ENCODE data around the gene TRAK1.

TRAK1 gene

DNA sequence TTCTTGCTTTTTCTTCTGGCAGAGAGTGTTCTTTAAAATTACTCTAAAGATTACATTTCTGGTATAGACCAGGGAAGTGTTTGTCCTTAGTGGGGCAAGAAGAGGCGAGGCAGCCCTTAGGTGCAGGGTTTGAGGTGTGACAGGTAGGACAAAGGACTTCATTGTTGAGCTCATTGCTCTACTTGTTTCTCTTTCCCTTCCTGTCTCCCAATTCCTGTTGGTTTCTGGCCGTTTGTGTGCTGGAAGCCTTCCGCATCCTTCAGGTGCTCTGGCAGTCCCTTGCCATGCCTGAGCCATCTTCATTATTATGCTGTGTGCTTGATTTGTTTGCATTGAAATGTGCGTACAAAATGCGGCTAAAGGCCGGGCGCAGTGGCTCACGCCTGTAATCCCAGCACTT lies 89.7 kb downstream of the TRAK1 start:
- no peak for DNase-seq (ENCODE audit: low read depth)
- TF ChIP-seq, protein P1, sequence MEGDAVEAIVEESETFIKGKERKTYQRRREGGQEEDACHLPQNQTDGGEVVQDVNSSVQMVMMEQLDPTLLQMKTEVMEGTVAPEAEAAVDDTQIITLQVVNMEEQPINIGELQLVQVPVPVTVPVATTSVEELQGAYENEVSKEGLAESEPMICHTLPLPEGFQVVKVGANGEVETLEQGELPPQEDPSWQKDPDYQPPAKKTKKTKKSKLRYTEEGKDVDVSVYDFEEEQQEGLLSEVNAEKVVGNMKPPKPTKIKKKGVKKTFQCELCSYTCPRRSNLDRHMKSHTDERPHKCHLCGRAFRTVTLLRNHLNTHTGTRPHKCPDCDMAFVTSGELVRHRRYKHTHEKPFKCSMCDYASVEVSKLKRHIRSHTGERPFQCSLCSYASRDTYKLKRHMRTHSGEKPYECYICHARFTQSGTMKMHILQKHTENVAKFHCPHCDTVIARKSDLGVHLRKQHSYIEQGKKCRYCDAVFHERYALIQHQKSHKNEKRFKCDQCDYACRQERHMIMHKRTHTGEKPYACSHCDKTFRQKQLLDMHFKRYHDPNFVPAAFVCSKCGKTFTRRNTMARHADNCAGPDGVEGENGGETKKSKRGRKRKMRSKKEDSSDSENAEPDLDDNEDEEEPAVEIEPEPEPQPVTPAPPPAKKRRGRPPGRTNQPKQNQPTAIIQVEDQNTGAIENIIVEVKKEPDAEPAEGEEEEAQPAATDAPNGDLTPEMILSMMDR (conservative IDR thresholded peaks at IDR 0.05; ENCODE audit: low read depth, low read length): no peak
- no peak overlapping the region for H3K4me3 ChIP-seq (ENCODE audit: low read length)

DNA sequence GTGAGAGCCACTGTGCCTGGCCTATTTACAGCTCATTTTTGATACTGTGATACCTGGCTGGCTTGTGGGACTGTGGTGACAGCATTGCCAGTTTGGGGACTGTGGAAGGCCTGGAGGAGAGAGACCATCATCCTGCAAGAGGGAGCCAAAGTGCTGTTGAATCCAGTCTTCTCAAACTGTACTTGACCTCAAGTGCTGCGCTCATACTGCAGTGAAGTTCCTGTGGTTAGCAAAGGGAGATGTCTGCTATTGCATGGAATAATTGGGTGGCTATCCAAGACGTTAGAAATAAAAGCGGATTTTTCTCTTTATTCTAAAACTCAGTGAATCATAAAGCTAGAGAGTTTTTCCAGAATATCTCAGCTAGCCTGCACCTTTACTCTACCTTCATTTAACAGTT lies 91.4 kb downstream of the TRAK1 start:
- H3K4me3 ChIP-seq (ENCODE audit: low read length): no peak overlapping the region
- DNase-seq (ENCODE audit: low read depth): no peak
- TF ChIP-seq, protein P1 (conservative IDR thresholded peaks at IDR 0.05; ENCODE audit: low read depth, low read length): no peak

DNA sequence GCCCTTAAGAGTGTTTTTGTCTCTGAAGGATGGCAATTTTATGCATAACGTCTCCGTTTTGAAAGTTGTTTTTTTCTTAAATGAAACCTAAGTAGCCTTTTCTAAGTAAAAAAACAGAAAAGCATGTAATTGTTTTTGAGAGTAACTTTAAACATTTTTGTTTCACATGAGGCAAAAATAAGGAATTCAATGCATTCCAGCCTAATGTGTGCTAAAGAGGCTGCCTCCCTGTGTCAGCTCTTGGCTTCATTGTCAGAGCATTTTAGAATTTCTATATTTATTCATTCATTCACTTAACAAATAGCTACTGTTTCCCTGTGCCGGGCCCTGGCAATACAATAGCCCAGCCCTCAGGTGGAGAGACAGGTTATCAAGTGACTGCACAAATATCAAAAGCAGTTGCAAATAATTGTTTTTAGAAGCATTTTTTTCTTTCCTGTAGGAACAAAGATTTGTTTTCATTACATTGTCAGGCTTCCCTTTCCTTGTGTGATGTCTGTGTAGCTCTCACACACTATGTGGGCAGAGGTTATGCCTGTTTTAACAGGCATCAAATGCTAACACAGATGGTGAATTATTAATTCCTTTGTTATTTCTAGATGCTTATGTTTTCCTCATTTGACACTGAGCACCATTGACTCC lies 93.0 kb downstream of the TRAK1 start:
- TF ChIP-seq, protein P1 (conservative IDR thresholded peaks at IDR 0.05; ENCODE audit: low read depth, low read length): no peak
- no peak overlapping the region for H3K4me3 ChIP-seq (ENCODE audit: low read length)
- DNase-seq (ENCODE audit: low read depth): no peak

DNA sequence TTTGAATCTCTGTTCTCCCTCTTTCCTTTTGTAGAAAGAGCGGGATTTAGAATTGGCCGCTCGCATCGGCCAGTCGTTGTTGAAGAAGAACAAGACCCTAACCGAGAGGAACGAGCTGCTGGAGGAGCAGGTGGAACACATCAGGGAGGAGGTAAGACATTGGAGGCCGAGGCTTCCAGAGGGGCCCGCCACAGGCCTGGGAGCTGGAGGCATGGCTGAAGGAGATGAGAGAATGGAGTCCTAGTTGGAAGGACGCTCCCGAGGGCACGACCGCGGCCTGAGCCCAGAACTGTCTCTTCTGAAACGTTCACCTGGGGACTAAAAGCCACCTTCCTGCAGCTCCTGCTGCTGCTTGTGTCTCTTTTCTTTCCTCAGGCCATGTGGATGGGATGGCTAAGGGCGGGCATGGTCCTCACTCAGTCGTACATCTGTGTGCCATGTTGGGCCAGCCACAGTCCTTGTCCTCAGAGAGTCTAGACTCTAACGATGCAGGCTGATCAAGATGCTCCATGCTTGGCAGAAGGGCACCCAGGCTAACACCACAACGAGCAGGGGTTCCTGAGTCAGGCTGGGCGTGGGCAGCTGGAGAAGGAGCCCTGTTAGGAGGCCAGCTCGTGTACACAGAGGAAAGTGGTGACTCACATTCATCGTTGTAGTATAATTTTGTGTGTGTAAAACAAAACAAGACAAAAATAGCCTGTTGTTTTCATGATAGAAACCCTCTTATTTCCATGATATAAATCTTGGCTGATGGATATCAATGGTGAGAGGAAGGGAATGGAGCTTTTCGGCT lies 93.7 kb downstream of the TRAK1 start:
- H3K4me3 ChIP-seq (ENCODE audit: low read length): no peak overlapping the region
- TF ChIP-seq, protein P1 (conservative IDR thresholded peaks at IDR 0.05; ENCODE audit: low read depth, low read length): no peak
- DNase-seq (ENCODE audit: low read depth): peak; percentile 12

DNA sequence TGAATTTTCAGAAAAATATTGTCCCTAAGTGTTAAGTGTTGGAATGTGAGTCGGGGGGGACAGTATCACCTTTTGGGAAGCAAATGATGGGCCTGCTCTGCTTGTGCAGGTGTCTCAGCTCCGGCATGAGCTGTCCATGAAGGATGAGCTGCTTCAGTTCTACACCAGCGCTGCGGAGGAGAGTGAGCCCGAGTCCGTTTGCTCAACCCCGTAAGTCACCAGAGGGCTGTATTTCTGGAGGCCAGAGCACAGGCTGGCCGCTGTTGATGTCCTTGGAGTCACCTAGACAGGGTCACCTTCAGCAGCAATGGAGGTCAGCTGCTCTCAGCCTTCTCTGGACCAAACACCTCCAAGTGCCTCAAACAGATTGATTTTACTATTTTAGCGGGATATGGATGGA lies 96.8 kb downstream of the TRAK1 start:
- DNase-seq (ENCODE audit: low read depth): no peak
- no peak overlapping the region for H3K4me3 ChIP-seq (ENCODE audit: low read length)
- TF ChIP-seq, protein P1 (conservative IDR thresholded peaks at IDR 0.05; ENCODE audit: low read depth, low read length): no peak

DNA sequence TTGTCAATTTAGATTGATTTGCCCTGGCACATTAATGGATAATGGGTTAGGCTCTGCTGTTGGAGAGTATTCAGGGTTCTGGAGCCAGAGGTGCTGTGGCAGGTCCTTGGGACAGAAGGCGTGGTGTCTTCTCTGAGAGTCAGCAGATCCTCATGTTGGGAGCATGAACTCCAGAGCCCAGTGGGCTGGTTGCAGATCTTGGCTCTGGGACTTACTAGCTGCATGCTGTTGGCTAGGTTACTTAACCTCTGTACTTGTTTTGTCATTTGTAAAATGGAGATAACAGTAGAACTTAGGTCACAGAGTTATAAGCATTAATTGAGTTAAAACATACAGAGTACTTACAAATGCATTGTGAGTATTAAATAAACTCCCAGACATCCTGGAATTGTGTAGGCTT lies 97.2 kb downstream of the TRAK1 start:
- TF ChIP-seq, protein P1 (conservative IDR thresholded peaks at IDR 0.05; ENCODE audit: low read depth, low read length): no peak
- no peak for DNase-seq (ENCODE audit: low read depth)

DNA sequence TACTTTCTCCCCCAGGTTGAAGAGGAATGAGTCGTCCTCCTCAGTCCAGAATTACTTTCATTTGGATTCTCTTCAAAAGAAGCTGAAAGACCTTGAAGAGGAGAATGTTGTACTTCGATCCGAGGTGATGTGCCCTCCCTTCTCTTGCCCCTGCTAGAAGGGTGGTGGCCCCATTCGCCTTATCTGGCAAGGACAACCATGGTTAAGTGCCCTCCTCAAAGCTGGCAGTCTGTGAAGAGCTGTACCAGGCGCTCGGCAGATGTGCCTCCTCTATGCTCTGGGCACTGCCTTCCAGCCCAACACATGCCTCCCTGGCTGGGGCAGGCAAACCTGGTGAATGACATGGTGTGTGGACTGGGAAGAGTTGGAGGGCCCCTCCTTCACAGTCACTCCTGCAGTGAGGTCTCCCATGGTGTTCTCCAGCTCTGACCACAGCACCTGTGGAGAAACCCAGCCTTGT lies 97.9 kb downstream of the TRAK1 start:
- no peak for DNase-seq (ENCODE audit: low read depth)
- H3K4me3 ChIP-seq (ENCODE audit: low read length): no peak overlapping the region
- TF ChIP-seq, protein P1 (conservative IDR thresholded peaks at IDR 0.05; ENCODE audit: low read depth, low read length): no peak

More for the DNA sequence above, 97.2 kb downstream of the TRAK1 start:
- no peak overlapping the region for H3K4me3 ChIP-seq (ENCODE audit: low read length)

Measured in retinal pigment epithelial cell (primary cell).